ENCODE results near the gene OR1K1. TPM values are rescaled to one million over a fixed set of nuclear protein-coding genes. Genes with fewer than 3 reads are reported as not detected.

OR1K1 gene
- total RNA-seq, 2 donors from 2014 or later: not detected

- no peak overlapping the region for H3K4me3 ChIP-seq (ENCODE audit: low read length)
- Mint-ChIP-seq H3K27me3 (ENCODE audit: insufficient read depth) (peaks cover 14% of the 10 kb centered on the region), H3K9me3 (peaks cover 17% of the 10 kb centered on the region), H3K36me3 (ENCODE audit: low read depth) (no peaks in the 10 kb centered on the region), H3K27ac (no peak overlapping the region), H3K4me3 (no peak overlapping the region), H3K4me1 (no peaks in the 10 kb centered on the region)
- H3K9me3 ChIP-seq (ENCODE audit: control insufficient read depth, low read length): no peaks in the 10 kb centered on the region
- H3K4me1 ChIP-seq (ENCODE audit: control insufficient read depth, insufficient read depth, low read length): no peaks in the 10 kb centered on the region
- H3K36me3 ChIP-seq (ENCODE audit: control insufficient read depth, insufficient read depth, low read length): no peaks in the 10 kb centered on the region
- H3K27me3 ChIP-seq (ENCODE audit: control insufficient read depth, insufficient read depth, low read length, poor library complexity, severe bottlenecking): no peaks in the 10 kb centered on the region
- WGBS, 2 experiments (ENCODE audit: insufficient coverage in 1 of 2, insufficient read length in 1 of 2): 77 to 79% methylated on average over 2 to 3 of the region's 5 CpGs
- DNase-seq: no peak
- H3K9ac ChIP-seq (ENCODE audit: extremely low read depth, low read length, poor library complexity, severe bottlenecking): no peak overlapping the region
- TF ChIP-seq CTCF (conservative IDR thresholded peaks at IDR 0.05): no peak
- no peak overlapping the region for H3K27ac ChIP-seq (ENCODE audit: low read depth, low read length)
Observed at GRCh38 chr9:122791872-122792669, 7.9 kb upstream of the OR1K1 start.

DNA sequence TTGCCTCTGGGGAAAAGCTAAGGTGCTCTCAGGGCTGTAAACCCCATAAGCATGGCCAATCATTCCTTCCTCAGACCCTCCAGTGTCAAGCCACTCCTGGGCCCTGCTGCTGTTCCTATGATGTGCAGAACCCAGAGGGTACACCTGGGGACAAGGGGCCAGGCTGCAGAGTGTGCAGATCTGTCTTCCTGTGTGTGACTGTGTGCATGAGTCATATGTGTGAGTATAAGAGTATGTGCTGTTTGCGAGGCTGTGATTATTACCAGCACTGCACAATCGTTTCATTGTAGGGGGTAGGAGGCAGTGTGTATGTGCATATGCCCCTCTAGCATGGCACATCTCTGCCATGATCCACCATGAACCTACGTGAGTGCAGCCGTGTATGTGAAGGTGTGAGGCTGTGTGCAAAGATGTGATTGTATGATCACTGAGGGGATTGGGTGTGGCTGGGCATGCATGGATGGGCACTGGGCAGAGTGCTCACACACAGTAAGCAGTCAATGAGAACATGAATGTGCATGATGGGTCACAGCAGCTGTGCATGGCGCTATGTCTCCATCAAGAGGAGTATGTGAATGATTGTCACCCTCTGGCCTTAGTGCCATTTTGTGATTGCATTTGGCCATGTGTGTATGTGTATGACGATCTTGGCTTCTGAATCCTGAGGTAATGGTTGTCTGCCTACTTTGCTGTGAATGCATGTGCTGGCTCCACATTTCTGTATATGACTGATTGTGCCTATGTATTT, 2.4 kb upstream of the OR1K1 start:
- Mint-ChIP-seq H3K27ac (no peak overlapping the region), H3K4me3 (no peak overlapping the region), H3K9me3 (peaks cover 15% of the 10 kb centered on the region)

DNA sequence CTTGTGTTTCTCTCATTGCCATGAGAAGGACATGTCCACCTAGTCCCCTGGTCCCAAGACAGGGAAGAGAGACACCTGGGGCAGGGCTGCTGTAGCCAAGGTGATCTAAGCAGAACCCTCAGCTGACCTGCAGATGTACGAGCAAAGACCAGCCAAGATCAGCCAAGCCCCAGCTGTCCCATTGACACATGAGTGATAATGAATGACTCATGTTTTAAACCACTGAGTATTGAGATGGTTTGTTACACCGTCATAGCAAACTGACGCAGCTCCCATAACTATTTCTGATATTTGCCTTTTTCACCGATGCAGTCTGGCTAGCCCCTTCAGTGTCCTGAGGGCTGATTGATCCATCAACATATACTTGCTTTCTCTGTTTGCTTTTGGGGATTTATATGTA, 6.7 kb downstream of the OR1K1 start:
- 87 to 91% methylated on average over 3 to 4 of the region's 4 CpGs for WGBS, 2 experiments (ENCODE audit: insufficient coverage in 1 of 2, insufficient read length in 1 of 2)
- no peaks in the 10 kb centered on the region for H3K4me1 Mint-ChIP-seq
- no peak overlapping the region for H3K4me3 ChIP-seq (ENCODE audit: low read length)

More for the DNA sequence above, 2.4 kb upstream of the OR1K1 start:
- Histone ChIP-seq H3K4me3 (ENCODE audit: low read length) (no peak overlapping the region), H3K9ac (ENCODE audit: extremely low read depth, low read length, poor library complexity, severe bottlenecking) (no peak overlapping the region), H3K4me1 (ENCODE audit: control insufficient read depth, insufficient read depth, low read length) (no peaks in the 10 kb centered on the region), H3K27me3 (ENCODE audit: control insufficient read depth, insufficient read depth, low read length, poor library complexity, severe bottlenecking) (no peaks in the 10 kb centered on the region), H3K27ac (ENCODE audit: low read depth, low read length) (no peak overlapping the region), H3K9me3 (ENCODE audit: control insufficient read depth, low read length) (no peaks in the 10 kb centered on the region), H3K36me3 (ENCODE audit: control insufficient read depth, insufficient read depth, low read length) (no peaks in the 10 kb centered on the region)
- Mint-ChIP-seq H3K36me3 (ENCODE audit: low read depth) (no peaks in the 10 kb centered on the region), H3K4me1 (no peaks in the 10 kb centered on the region), H3K27me3 (ENCODE audit: insufficient read depth) (peaks cover 5% of the 10 kb centered on the region)
- DNase-seq: no peak
- WGBS, 2 experiments (ENCODE audit: insufficient coverage in 1 of 2, insufficient read length in 1 of 2): 79 to 94% methylated on average over 2 to 6 of the region's 6 CpGs
- TF ChIP-seq CTCF (conservative IDR thresholded peaks at IDR 0.05): no peak

More for the DNA sequence above, 6.7 kb downstream of the OR1K1 start:
- no peak for TF ChIP-seq CTCF (conservative IDR thresholded peaks at IDR 0.05)
- Mint-ChIP-seq H3K27me3 (ENCODE audit: insufficient read depth) (no peaks in the 10 kb centered on the region), H3K4me3 (no peak overlapping the region), H3K36me3 (ENCODE audit: low read depth) (peaks cover 2% of the 10 kb centered on the region), H3K27ac (no peak overlapping the region), H3K9me3 (peaks cover 14% of the 10 kb centered on the region)
- H3K9ac ChIP-seq (ENCODE audit: extremely low read depth, low read length, poor library complexity, severe bottlenecking): no peak overlapping the region
- no peaks in the 10 kb centered on the region for H3K9me3 ChIP-seq (ENCODE audit: control insufficient read depth, low read length)
- no peaks in the 10 kb centered on the region for H3K36me3 ChIP-seq (ENCODE audit: control insufficient read depth, insufficient read depth, low read length)
- no peak overlapping the region for H3K27ac ChIP-seq (ENCODE audit: low read depth, low read length)
- DNase-seq: no peak
- no peaks in the 10 kb centered on the region for H3K27me3 ChIP-seq (ENCODE audit: control insufficient read depth, insufficient read depth, low read length, poor library complexity, severe bottlenecking)
- H3K4me1 ChIP-seq (ENCODE audit: control insufficient read depth, insufficient read depth, low read length): no peaks in the 10 kb centered on the region

Data from endodermal cell (in vitro differentiated cells).